Ovary (tissue), 3 donors: ENCODE measurements around the gene CALY.

ENCODE experiments used
- CTCF ChIP-seq, 3 donors: fragments of 450-650 bp in 2 of 3; fragments of 200-600 bp in 1 of 3; IDR thresholded peaks; one replicate each; pipeline versions ENCODE4 v1.5.1 to v1.8.0; 2016 to 2022; ENCODE audit warnings: antibody characterized with exemption in 3 of 3, mild to moderate bottlenecking in 1 of 3
- POLR2A ChIP-seq: fragments of 450-650 bp; IDR thresholded peaks from one replicate; pipeline ENCODE4 v1.6.1; 2017; ENCODE audit warnings: antibody characterized with exemption, mild to moderate bottlenecking, moderate library complexity
- donor health status: DM: no; HTN: no; CAD: no.

DNA sequence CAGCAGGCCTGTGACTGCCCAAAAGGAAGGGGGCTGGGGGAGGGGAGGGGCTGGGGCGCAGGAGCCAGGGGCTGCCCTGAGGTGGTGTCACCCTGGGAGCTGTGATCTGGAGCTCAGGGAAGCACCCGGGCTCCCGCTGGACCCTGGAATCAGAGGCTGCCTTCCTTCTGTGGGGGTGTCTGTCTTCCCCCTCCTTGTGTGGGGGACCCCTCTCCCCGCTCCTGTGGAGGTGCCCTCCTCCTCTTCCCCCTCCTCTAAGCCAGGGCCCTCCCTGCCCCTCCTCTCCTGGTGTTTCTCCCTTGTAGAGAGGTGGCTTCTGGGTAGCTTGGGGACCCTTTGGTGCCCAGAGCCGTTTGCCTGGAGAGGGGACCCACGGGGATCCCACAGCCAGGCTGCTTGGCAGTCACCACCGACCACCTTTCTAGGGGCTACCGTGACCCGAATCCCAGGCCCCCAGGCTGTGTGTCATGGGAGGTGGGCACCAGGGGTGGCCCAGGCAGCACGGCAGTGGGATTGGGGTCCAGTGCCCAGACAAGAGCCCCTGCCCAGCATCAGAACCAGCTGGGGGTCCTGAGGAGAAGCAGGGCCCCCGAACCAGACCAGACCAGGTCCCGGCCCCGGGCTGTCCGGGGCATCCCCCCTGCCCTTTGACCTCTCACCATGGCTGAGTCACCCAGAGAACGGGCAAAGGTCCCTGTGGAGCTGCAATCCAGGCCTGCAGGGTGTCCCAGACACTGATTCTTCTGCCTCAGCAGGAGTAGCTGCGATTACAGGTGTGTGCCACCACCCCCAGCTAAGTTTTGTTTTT, 11.2 kb upstream of the CALY start:
- TF ChIP-seq POLR2A (no peak), CTCF (IDR thresholded peaks at IDR 0.05) (no peak)
